NK-92 (cell line): ENCODE results near the gene BTRC.
"Not testable (repeated sequence)": the region's sequence is repeated elsewhere in the genome, so short reads cannot be mapped to it uniquely, and the experiment has no call there.

ENCODE experiments used
- DNase-seq: peaks from one replicate; lab custom pipeline; 2025; ENCODE audit not compliant: unreplicated experiment; lab: John Stamatoyannopoulos, UW

Gene BTRC

GRCh38 chr10:101341438-101341837, 12.5 kb upstream of the BTRC start:
- DNase-seq: no peak

- DNase-seq: no peak
These were observed 7.8 kb upstream of the BTRC start for GRCh38 chr10:101346177-101346576.

- no peak for DNase-seq
These were observed 2.9 kb upstream of the BTRC start for GRCh38 chr10:101351017-101351416.

GRCh38 chr10:101351477-101351876, 2.5 kb upstream of the BTRC start:
- no peak for DNase-seq

GRCh38 chr10:101352857-101353256, 1.1 kb upstream of the BTRC start:
- not testable (repeated sequence) for DNase-seq

GRCh38 chr10:101354328-101355071, 535 bp downstream of the BTRC start:
- no peak for DNase-seq

GRCh38 chr10:101355072-101355706, 1.2 kb downstream of the BTRC start:
- no peak for DNase-seq

GRCh38 chr10:101356132-101356531, 2.2 kb downstream of the BTRC start:
- DNase-seq: no peak

GRCh38 chr10:101357958-101358357, 4.0 kb downstream of the BTRC start:
- no peak for DNase-seq

- no peak for DNase-seq
These were observed 4.8 kb downstream of the BTRC start for GRCh38 chr10:101358706-101359300.

GRCh38 chr10:101360090-101360489, 6.1 kb downstream of the BTRC start:
- DNase-seq: not testable (repeated sequence)

- not testable (repeated sequence) for DNase-seq
These were observed 6.9 kb downstream of the BTRC start for GRCh38 chr10:101360841-101361240.

GRCh38 chr10:101363850-101364400, 10.0 kb downstream of the BTRC start:
- no peak for DNase-seq

- no peak for DNase-seq
These were observed 10.8 kb downstream of the BTRC start for GRCh38 chr10:101364721-101365120.

- DNase-seq: no peak
These were observed 13.8 kb downstream of the BTRC start for GRCh38 chr10:101367569-101368453.

GRCh38 chr10:101373063-101373462, 19.1 kb downstream of the BTRC start:
- no peak for DNase-seq

- not testable (repeated sequence) for DNase-seq
These were observed 20.0 kb downstream of the BTRC start for GRCh38 chr10:101373993-101374392.

GRCh38 chr10:101375076-101375475, 21.1 kb downstream of the BTRC start:
- no peak for DNase-seq

- DNase-seq: no peak
These were observed 25.8 kb downstream of the BTRC start for GRCh38 chr10:101379663-101380352.

GRCh38 chr10:101380353-101381017, 26.5 kb downstream of the BTRC start:
- DNase-seq: no peak
